ENCODE results near the gene NHLRC4.
"Not testable (repeated sequence)": the region's sequence is repeated elsewhere in the genome, so short reads cannot be mapped to it uniquely, and the experiment has no call there.

NHLRC4 gene

DNA sequence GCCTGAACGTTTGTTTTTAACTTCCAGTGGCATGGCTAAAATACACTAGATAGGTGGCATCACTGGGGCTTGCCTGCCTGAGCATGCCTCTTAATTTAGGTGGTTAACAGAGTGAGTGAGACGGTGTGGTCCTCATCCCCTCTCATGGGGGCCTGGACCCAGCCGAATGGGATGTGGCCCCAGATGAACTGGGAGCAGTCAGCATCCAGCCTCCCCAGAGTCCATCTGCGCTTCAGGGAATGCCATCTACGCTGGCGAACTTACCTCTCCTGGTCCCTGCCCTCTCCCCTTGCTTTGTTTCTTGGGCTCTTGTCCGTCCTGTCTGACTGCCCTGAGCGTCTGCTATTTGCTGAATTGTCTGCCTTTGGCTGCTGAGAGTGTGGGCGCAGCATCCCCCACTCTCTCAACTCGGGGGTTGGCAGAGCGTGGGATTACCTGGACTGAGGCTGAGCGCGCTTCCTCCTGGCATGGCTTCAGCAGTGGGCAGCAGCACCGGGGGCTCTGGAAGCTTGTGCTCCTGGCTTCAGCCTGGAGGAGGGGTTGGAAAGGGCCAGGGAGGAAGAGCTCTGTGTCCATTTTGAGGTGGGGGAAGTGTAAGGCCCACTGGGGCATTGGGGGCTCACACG, 25.2 kb downstream of the NHLRC4 start:
- no peak overlapping the region for H3K9ac ChIP-seq (ENCODE audit: low read length)
- H3K4me3 ChIP-seq (ENCODE audit: low read length), result no peak overlapping the region
- H3K27me3 ChIP-seq (replicated peaks; ENCODE audit: control insufficient read depth, insufficient read depth, low read length), result no peaks in the 10 kb centered on the region
- H3K4me1 ChIP-seq (ENCODE audit: control insufficient read depth, insufficient read depth, low read length), result peaks cover 41% of the 10 kb centered on the region
- peaks cover 8% of the 10 kb centered on the region for H3K36me3 ChIP-seq (ENCODE audit: control insufficient read depth, insufficient read depth, low read length, severe bottlenecking)
- no peaks in the 10 kb centered on the region for H3K9me3 ChIP-seq (ENCODE audit: control insufficient read depth, low read length)
- DNase-seq (ENCODE audit: low read depth), result no peak

DNA sequence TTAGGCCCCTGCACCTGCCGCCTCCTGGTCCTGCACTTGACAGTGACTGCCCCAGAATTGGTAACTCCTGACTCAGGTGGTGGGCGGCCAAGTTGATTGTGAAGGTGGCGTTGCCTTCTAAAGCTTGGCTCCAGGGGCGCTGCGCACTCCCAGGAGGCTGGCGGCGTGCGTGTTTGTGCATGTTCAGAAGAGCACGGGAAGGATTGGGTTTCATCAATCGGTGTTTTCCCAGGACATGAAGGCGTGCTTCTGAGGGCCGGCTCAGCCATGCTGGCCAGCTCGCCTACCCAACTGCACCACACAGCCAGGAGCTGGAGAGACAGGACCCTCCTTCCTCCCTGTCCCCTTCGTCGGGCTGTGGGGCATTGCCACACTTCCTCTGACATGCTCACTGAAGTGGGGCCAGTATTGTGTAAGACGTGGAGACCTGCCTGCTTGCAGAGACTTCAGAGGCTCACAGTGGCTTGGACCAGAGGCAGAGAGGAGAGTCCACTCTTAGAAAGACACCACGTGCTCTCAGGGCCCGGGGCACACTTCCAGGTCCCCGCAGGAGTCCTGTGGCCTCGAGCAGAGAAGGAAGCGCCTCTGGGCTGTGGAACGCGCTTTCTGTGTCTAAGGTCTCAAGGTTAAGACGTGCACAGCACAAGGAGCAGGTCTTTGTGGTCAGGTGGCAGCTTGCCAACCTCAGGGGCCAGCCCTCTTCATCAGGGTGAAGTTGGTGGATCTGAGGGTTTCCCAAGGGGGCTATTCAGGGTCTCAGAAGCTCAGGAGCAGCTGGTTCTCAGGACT, 25.9 kb downstream of the NHLRC4 start:
- peak; percentile 28 for DNase-seq (ENCODE audit: low read depth)
- no peak overlapping the region for H3K9ac ChIP-seq (ENCODE audit: low read length)
- H3K4me1 ChIP-seq (ENCODE audit: control insufficient read depth, insufficient read depth, low read length), result peaks cover 34% of the 10 kb centered on the region
- no peaks in the 10 kb centered on the region for H3K27me3 ChIP-seq (replicated peaks; ENCODE audit: control insufficient read depth, insufficient read depth, low read length)
- H3K9me3 ChIP-seq (ENCODE audit: control insufficient read depth, low read length), result no peaks in the 10 kb centered on the region
- H3K4me3 ChIP-seq (ENCODE audit: low read length), result no peak overlapping the region
- H3K36me3 ChIP-seq (ENCODE audit: control insufficient read depth, insufficient read depth, low read length, severe bottlenecking), result peaks cover 8% of the 10 kb centered on the region

DNA sequence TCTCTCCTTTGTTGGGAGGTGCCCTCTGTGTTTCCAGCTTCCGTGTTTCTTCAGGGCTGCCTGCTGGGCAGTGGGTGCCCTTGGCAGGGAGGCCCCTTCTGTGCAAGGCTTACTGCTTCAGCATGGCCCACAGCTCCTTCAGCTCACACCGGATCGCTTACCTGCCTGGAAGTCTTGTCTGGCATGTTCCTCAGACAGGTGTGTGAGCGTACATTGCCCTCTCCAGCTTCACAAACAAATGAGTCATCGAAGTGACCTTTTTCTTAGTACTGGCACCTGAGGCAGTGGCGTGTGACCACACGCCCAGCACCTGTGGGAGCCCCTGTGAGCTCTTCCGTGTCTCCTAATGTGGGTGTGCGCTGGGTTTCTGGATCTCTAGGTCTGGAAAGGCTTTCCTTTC, 26.6 kb downstream of the NHLRC4 start:
- Histone ChIP-seq H3K27me3 (replicated peaks; ENCODE audit: control insufficient read depth, insufficient read depth, low read length) (no peaks in the 10 kb centered on the region), H3K4me1 (ENCODE audit: control insufficient read depth, insufficient read depth, low read length) (peaks cover 27% of the 10 kb centered on the region), H3K4me3 (ENCODE audit: low read length) (no peak overlapping the region), H3K9me3 (ENCODE audit: control insufficient read depth, low read length) (no peaks in the 10 kb centered on the region), H3K36me3 (ENCODE audit: control insufficient read depth, insufficient read depth, low read length, severe bottlenecking) (peaks cover 8% of the 10 kb centered on the region), H3K9ac (ENCODE audit: low read length) (no peak overlapping the region)
- DNase-seq (ENCODE audit: low read depth), result no peak

DNA sequence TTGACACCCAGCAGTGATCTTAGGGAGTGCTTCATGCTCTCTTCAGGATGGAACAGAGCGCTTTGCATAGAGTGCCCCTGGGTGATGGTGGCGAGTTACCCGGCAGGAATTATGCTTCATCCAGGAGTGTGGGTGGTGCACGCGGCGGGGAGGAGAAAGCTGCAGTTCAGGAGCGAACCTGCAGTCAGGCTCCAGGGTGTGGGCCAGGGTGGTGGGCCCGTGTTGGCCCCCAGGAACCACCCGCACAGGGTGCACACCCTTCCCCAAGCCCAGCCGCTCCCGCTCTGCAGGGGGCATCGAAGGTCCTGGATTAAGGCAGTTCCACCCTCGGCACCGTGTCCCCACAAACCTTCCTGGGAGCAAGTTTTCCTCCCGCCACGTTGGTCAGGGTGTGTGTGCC, 27.0 kb downstream of the NHLRC4 start:
- H3K9me3 ChIP-seq (ENCODE audit: control insufficient read depth, low read length), result no peaks in the 10 kb centered on the region
- peaks cover 27% of the 10 kb centered on the region for H3K4me1 ChIP-seq (ENCODE audit: control insufficient read depth, insufficient read depth, low read length)
- H3K36me3 ChIP-seq (ENCODE audit: control insufficient read depth, insufficient read depth, low read length, severe bottlenecking), result peaks cover 10% of the 10 kb centered on the region
- no peak overlapping the region for H3K4me3 ChIP-seq (ENCODE audit: low read length)
- H3K27me3 ChIP-seq (replicated peaks; ENCODE audit: control insufficient read depth, insufficient read depth, low read length), result no peaks in the 10 kb centered on the region
- H3K9ac ChIP-seq (ENCODE audit: low read length), result no peak overlapping the region
- no peak for DNase-seq (ENCODE audit: low read depth)

DNA sequence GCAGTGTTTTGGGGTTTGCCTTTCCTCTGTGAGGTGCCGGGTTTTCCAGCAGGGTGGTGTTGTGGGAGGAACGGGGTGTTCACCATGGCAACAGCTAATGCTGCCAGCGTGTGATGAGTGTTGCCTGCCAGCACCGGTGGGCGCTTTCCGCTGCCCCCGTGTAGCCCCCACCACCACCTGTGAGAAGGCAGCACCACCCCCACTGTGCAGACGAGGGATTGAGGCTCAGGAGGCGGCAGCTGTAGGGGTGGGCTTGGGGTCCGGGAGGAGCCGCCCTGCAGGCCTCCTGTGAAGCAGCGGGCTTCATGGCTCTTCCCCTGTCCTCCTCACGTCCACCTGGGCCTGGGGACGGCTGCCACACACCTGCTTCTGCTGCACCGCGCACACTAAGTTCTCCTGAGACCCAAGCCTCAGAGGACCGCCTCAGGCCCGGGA, 28.3 kb downstream of the NHLRC4 start:
- Histone ChIP-seq H3K4me1 (ENCODE audit: control insufficient read depth, insufficient read depth, low read length) (peaks cover 27% of the 10 kb centered on the region), H3K9me3 (ENCODE audit: control insufficient read depth, low read length) (no peaks in the 10 kb centered on the region)
- DNase-seq (ENCODE audit: low read depth), result no peak

DNA sequence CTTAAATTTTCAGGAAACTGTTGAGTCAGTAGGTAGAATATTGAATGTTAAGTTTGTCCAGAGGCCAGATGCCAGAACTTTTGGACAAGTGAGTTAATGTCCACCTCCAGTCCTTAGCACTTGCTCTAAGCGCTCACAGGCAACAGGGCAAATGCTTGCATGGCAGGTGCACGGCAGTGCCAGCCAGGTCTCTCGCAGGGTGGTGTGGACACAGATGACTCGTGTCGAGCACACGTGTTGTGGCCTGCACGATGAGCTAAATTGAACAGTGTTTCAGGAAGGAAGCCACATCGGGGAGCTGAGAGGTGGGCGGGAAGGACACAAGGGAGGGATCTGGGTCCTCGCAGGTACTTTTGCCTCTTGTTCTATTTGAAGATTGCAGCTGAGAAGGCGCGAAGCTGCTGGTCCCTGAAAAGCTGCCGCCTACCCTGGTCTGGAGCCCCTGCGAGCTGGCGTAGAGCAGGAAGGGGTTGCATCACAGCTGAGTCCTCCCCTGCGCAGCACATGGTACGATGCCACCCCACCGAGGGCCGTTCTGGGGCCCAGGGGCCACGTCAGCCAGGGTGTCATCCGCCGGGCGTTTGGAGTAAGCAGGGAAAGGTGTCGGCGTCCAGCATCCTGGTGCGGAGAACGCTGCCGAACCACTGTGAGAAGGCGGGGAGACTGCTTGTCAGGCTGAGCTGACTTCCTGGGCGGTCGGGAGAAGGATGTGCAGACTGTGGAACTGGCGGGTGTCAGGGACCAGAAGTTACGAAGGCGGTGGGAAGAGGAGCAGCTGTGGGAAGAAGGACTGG, 29.3 kb downstream of the NHLRC4 start:
- Histone ChIP-seq H3K36me3 (ENCODE audit: control insufficient read depth, insufficient read depth, low read length, severe bottlenecking) (peaks cover 16% of the 10 kb centered on the region), H3K27me3 (replicated peaks; ENCODE audit: control insufficient read depth, insufficient read depth, low read length) (no peaks in the 10 kb centered on the region), H3K4me3 (ENCODE audit: low read length) (no peak overlapping the region), H3K4me1 (ENCODE audit: control insufficient read depth, insufficient read depth, low read length) (peaks cover 21% of the 10 kb centered on the region), H3K9me3 (ENCODE audit: control insufficient read depth, low read length) (no peaks in the 10 kb centered on the region), H3K9ac (ENCODE audit: low read length) (no peak overlapping the region)
- no peak for DNase-seq (ENCODE audit: low read depth)

More for the DNA sequence above, 28.3 kb downstream of the NHLRC4 start:
- Histone ChIP-seq H3K4me3 (ENCODE audit: low read length) (no peak overlapping the region), H3K36me3 (ENCODE audit: control insufficient read depth, insufficient read depth, low read length, severe bottlenecking) (peaks cover 16% of the 10 kb centered on the region), H3K9ac (ENCODE audit: low read length) (no peak overlapping the region), H3K27me3 (replicated peaks; ENCODE audit: control insufficient read depth, insufficient read depth, low read length) (no peaks in the 10 kb centered on the region)

DNA sequence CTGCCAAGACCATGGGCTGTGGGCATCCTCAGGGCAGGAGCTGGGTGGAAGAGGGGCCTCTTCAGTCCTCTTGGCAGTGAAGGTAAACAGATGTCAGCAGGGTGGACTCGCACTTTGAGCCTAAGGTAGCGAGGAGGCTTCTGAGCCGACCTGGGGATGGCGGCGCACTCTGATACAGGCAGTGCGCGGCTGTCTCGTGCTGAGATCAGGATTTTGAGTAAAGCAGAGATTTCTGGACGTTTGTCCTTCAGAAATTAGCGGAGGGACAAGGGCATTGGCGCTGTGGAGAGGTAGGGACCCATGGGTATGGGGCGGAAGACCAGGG, 29.9 kb downstream of the NHLRC4 start:
- H3K27me3 ChIP-seq (replicated peaks; ENCODE audit: control insufficient read depth, insufficient read depth, low read length), result no peaks in the 10 kb centered on the region
- peaks cover 16% of the 10 kb centered on the region for H3K36me3 ChIP-seq (ENCODE audit: control insufficient read depth, insufficient read depth, low read length, severe bottlenecking)
- H3K4me1 ChIP-seq (ENCODE audit: control insufficient read depth, insufficient read depth, low read length), result peaks cover 18% of the 10 kb centered on the region
- no peak for DNase-seq (ENCODE audit: low read depth)
- H3K9me3 ChIP-seq (ENCODE audit: control insufficient read depth, low read length), result no peaks in the 10 kb centered on the region
- no peak overlapping the region for H3K9ac ChIP-seq (ENCODE audit: low read length)
- H3K4me3 ChIP-seq (ENCODE audit: low read length), result no peak overlapping the region

DNA sequence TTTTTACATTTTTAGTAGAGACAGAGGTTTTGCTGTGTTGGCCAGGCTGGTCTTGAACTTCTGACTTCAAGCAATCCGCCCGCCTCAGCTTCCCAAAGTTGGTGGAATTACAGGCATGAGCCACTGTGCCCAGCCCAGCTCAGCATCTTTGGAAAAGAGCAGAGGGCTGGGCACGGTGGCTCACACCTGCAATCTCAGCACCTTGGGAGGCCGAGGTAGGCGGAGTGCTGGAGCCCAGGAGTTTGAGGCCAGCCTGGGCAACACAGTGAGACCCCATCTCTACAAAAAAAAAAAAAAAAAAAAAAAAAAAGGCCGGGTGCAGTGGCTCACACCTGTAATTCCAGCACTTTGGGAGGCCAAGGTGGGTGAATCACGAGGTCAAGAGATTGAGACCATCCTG, 30.9 kb downstream of the NHLRC4 start:
- not testable (repeated sequence) for H3K9me3 ChIP-seq (ENCODE audit: control insufficient read depth, low read length); DNase-seq (ENCODE audit: low read depth); H3K9ac ChIP-seq (ENCODE audit: low read length); H3K4me3 ChIP-seq (ENCODE audit: low read length); H3K27me3 ChIP-seq (replicated peaks; ENCODE audit: control insufficient read depth, insufficient read depth, low read length); H3K4me1 ChIP-seq (ENCODE audit: control insufficient read depth, insufficient read depth, low read length)
- H3K36me3 ChIP-seq (ENCODE audit: control insufficient read depth, insufficient read depth, low read length, severe bottlenecking), result peaks cover 16% of the 10 kb centered on the region

DNA sequence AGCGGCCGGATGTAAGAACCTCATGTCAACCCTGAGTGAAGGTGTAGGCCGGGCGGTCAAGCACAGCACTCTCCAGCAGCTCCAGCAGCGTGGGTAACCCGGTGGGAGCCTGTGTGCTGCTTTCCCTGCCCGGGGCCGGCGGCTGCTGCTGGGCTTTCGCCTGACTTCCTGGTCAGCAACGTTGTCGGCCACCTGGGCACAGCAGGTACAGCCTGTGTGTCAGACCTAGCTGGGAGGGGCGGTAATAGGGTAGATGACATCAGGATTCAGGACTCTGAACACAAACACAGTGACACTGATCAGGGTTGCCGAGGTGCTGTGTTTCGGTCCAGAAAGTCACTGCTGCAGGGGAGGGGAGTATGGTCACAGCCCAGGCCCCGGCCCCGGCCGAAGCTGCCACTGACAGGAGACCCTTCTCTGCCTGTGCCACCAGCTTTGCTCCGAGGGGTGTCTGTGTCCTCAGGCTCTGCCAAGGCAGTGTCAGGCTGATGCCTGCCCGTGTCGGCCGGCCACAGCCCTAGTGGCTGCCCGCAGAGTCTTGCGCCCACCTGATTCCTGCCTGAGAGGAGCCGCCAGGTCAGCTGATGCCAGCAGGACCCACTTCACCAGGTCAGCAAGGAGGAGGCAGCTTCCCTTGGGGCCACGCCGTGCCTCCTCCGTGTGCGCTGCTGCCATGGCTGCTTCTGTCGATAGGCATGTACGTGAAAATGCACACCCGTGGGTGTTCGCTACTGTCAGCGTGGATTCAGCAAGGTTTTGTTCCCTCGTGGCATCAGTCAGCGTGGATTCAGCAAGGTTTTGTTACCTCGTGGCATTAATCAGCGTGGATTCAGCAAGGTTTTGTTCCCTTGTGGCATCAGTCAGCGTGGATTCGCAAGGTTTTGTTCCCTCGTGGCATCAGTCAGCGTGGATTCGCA, 32.3 kb downstream of the NHLRC4 start:
- no peak for DNase-seq (ENCODE audit: low read depth)
- H3K4me1 ChIP-seq (ENCODE audit: control insufficient read depth, insufficient read depth, low read length), result no peaks in the 10 kb centered on the region
- H3K9ac ChIP-seq (ENCODE audit: low read length), result no peak overlapping the region
- no peak overlapping the region for H3K4me3 ChIP-seq (ENCODE audit: low read length)
- H3K36me3 ChIP-seq (ENCODE audit: control insufficient read depth, insufficient read depth, low read length, severe bottlenecking), result peaks cover 12% of the 10 kb centered on the region
- H3K27me3 ChIP-seq (replicated peaks; ENCODE audit: control insufficient read depth, insufficient read depth, low read length), result no peaks in the 10 kb centered on the region
- no peaks in the 10 kb centered on the region for H3K9me3 ChIP-seq (ENCODE audit: control insufficient read depth, low read length)

DNA sequence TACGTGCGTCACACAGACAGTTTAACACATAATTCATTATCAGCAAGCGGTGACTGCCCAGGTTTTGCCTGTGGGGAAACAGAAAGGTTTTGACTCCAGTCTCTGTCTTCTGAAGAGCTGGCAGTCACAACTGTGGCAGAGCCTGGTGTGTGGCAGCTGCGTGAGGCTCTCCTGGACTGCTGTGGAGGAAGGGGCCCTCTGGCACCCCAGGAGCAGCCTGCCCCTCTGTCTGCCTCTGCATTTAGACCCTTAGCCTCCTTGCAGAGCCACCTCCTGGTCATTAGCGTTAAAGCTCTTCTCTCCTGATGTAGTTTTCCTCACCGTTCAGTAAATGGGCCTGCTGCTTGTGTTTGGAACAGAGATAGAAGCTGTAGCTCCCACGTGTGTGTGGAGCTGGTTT, 34.0 kb downstream of the NHLRC4 start:
- Histone ChIP-seq H3K9ac (ENCODE audit: low read length) (no peak overlapping the region), H3K4me1 (ENCODE audit: control insufficient read depth, insufficient read depth, low read length) (no peaks in the 10 kb centered on the region), H3K4me3 (ENCODE audit: low read length) (no peak overlapping the region), H3K9me3 (ENCODE audit: control insufficient read depth, low read length) (no peaks in the 10 kb centered on the region), H3K27me3 (replicated peaks; ENCODE audit: control insufficient read depth, insufficient read depth, low read length) (no peaks in the 10 kb centered on the region), H3K36me3 (ENCODE audit: control insufficient read depth, insufficient read depth, low read length, severe bottlenecking) (peaks cover 12% of the 10 kb centered on the region)
- DNase-seq (ENCODE audit: low read depth), result peak; percentile 16
